DND-41 (cell line): ENCODE results near the gene LTO1.

Source experiments
- ATAC-seq: fragments of 200-7000 bp; cut with Tn5 transposase; 3 replicates; pipeline ENCODE4 v1.9.1; 2021; ENCODE audit warnings: low read depth; ENCODE audit not compliant: insufficient read depth
- DNase-seq: peaks from one replicate; pipeline ENCODE4 v3.0.0-alpha.2; 2020
- H2AFZ ChIP-seq: 2 replicates; pipeline ENCODE4 v1.6.0; 2012; ENCODE audit warnings: low read depth, low read length
- H3K27ac ChIP-seq: 2 replicates; pipeline ENCODE4 v1.5.1; 2012; ENCODE audit warnings: low read length, inconsistent platforms
- H3K27me3 ChIP-seq: fragments of 200-600 bp; sonication (generic); 2 replicates; pipeline ENCODE4 v1.6.0; 2012; ENCODE audit warnings: low read length, mild to moderate bottlenecking, inconsistent platforms; ENCODE audit not compliant: insufficient read depth, poor library complexity
- H3K36me3 ChIP-seq: 2 replicates; pipeline ENCODE4 v1.5.1; 2012; ENCODE audit warnings: low read length, inconsistent platforms; ENCODE audit not compliant: insufficient read depth
- H3K4me1 ChIP-seq: 2 replicates; pipeline ENCODE4 v1.5.1; 2012; ENCODE audit warnings: mild to moderate bottlenecking, low read length; ENCODE audit not compliant: insufficient read depth
- H3K4me2 ChIP-seq: 2 replicates; pipeline ENCODE4 v1.6.0; 2012; ENCODE audit warnings: mild to moderate bottlenecking, moderate library complexity, low read length, inconsistent platforms; ENCODE audit not compliant: insufficient read depth
- H3K4me3 ChIP-seq, 2 experiments: fragments of 200-600 bp in 1 of 2; shearing (Covaris generic) in 1 of 2; 2 replicates each; pipeline ENCODE4 v1.5.1; 2012 to 2016; ENCODE audit warnings: inconsistent platforms in 2 of 2, low read length in 2 of 2, mild to moderate bottlenecking in 2 of 2, low read depth in 1 of 2, moderate library complexity in 1 of 2
- H3K79me2 ChIP-seq: 2 replicates; pipeline ENCODE4 v1.6.0; 2012; ENCODE audit warnings: low read length, inconsistent platforms; ENCODE audit not compliant: insufficient read depth
- H3K9ac ChIP-seq: 2 replicates; pipeline ENCODE4 v1.6.0; 2012; ENCODE audit warnings: low read depth, mild to moderate bottlenecking, inconsistent platforms, low read length, moderate library complexity
- H3K9me3 ChIP-seq: 2 replicates; pipeline ENCODE4 v1.5.1; 2012; ENCODE audit warnings: low read length, moderate library complexity, mild to moderate bottlenecking, inconsistent platforms; ENCODE audit not compliant: insufficient read depth, severe bottlenecking
- H4K20me1 ChIP-seq: 2 replicates; pipeline ENCODE4 v1.6.0; 2012; ENCODE audit warnings: low read length; ENCODE audit not compliant: insufficient read depth
- EZH2 ChIP-seq: IDR thresholded peaks from 3 replicates; pipeline ENCODE4 v1.6.1; 2012; ENCODE audit warnings: borderline replicate concordance, low read depth, mild to moderate bottlenecking, moderate library complexity, low read length, inconsistent platforms; ENCODE audit not compliant: severe bottlenecking
- TF ChIP-seq, protein P1 (sequence below): IDR thresholded peaks from 2 replicates; pipeline ENCODE4 v1.5.1; 2012; ENCODE audit warnings: borderline replicate concordance, low read length, moderate library complexity, mild to moderate bottlenecking; ENCODE audit not compliant: poor library complexity, severe bottlenecking; ENCODE audit errors: extremely low read depth

LTO1 gene

DNA sequence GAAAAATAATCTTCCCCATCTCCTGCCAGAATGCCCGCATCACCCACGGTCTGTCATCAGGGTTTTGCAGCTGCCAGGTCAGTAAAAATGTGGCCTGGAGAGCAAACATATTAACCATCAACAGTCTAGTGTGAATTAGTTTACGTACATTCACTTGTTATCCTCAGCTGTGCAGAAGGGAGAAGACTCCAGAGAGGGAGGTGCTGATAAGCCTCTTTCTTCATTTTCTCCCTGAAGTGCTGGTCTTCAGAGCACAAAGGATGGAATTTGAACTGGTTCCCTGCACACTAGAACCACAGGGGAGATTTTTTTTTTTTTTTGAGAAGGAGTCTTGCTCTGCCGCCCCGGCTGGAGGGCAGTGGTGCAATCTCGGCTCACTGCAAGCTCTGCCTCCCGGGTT lies 20.4 kb upstream of the LTO1 start:
- Histone ChIP-seq H3K9me3 (no peaks in the 10 kb centered on the region), H3K36me3 (no peaks in the 10 kb centered on the region), H3K4me1 (no peaks in the 10 kb centered on the region), H3K27ac (no peak overlapping the region), H3K79me2 (no peaks in the 10 kb centered on the region), H3K4me2 (no peak overlapping the region), H3K9ac (no peak overlapping the region), H4K20me1 (no peaks in the 10 kb centered on the region), H3K4me3 (no peak overlapping the region), H2AFZ (no peak overlapping the region), H3K27me3 (no peaks in the 10 kb centered on the region)
- DNase-seq (no peak), ATAC-seq (no peak)
- TF ChIP-seq, protein P1, sequence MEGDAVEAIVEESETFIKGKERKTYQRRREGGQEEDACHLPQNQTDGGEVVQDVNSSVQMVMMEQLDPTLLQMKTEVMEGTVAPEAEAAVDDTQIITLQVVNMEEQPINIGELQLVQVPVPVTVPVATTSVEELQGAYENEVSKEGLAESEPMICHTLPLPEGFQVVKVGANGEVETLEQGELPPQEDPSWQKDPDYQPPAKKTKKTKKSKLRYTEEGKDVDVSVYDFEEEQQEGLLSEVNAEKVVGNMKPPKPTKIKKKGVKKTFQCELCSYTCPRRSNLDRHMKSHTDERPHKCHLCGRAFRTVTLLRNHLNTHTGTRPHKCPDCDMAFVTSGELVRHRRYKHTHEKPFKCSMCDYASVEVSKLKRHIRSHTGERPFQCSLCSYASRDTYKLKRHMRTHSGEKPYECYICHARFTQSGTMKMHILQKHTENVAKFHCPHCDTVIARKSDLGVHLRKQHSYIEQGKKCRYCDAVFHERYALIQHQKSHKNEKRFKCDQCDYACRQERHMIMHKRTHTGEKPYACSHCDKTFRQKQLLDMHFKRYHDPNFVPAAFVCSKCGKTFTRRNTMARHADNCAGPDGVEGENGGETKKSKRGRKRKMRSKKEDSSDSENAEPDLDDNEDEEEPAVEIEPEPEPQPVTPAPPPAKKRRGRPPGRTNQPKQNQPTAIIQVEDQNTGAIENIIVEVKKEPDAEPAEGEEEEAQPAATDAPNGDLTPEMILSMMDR: no peak

DNA sequence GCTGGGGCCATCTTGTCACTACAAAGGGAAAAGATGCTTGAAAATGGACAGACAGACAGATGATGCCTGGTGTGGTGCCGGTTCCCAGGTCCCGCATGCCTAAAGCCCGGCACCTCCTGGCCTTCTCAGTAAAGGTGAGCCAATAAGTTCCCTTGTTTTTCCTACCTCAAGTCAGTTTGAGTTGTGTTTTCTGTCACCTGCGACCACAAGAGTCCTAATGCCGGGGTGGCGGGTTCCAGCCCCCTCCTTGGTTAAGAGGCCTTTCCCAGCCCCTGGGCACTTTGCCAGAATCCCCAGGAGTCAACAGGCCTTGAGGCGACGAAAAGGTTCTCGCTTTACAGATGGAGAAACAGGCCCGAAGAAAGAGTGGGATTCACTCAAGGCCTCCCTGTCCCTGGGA lies 19.6 kb upstream of the LTO1 start:
- Histone ChIP-seq H4K20me1 (no peaks in the 10 kb centered on the region), H3K36me3 (no peaks in the 10 kb centered on the region), H3K79me2 (no peaks in the 10 kb centered on the region), H3K4me1 (no peaks in the 10 kb centered on the region), H3K9ac (no peak overlapping the region), H3K9me3 (no peaks in the 10 kb centered on the region), H3K27ac (no peak overlapping the region), H2AFZ (no peak overlapping the region), H3K4me3 (no peak overlapping the region), H3K27me3 (no peaks in the 10 kb centered on the region), H3K4me2 (no peak overlapping the region)
- no peak for DNase-seq
- no peak for ATAC-seq
- TF ChIP-seq EZH2: no peak
- TF ChIP-seq, protein P1: no peak

DNA sequence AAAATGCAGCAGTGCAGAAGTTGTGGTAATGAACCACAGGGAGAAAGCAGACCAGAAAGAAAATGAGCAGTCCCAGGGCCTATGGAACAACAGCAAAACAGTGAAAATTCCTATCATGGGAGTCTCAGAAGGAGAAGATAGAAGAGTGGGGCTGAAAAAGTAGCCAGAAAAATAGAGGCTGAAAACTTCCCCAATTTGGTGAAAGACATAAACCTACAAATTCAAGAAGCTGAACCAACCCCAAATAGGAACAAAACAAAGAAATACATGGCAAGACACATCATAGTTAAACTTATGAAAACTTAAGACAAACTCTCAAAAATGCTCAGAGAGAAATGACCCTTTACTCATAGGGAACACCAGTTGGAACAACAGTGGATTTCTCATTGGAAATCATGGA lies 17.3 kb upstream of the LTO1 start:
- Histone ChIP-seq H3K27ac (no peak overlapping the region), H3K4me1 (no peaks in the 10 kb centered on the region), H3K4me2 (no peak overlapping the region), H3K79me2 (no peaks in the 10 kb centered on the region), H4K20me1 (no peaks in the 10 kb centered on the region), H2AFZ (no peak overlapping the region), H3K4me3 (no peak overlapping the region), H3K27me3 (no peaks in the 10 kb centered on the region), H3K9me3 (no peaks in the 10 kb centered on the region), H3K36me3 (no peaks in the 10 kb centered on the region), H3K9ac (no peak overlapping the region)
- no peak for TF ChIP-seq EZH2
- TF ChIP-seq, protein P1: no peak
- ATAC-seq (no peak), DNase-seq (no peak)

DNA sequence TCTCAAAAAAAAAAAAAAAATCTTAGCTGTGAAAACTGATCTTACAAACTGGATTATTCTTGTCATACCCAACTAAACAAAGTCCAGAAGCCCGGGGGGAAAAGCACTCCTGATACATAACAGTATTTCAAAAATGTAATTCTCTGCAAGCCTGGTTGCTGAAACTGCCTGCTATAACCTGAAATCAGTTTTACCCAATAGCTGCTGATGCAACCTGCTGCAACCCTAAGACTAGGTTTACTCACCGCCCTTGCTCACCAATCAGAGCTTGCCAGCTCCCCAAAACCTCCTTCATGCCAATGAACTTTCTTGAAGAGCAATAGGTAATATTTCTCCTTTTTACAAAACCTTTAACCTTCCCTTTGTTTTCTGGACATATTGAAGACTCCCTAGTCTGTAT lies 16.3 kb upstream of the LTO1 start:
- ATAC-seq (no peak), DNase-seq (no peak)
- TF ChIP-seq, protein P1: no peak
- no peak for TF ChIP-seq EZH2
- Histone ChIP-seq H4K20me1 (no peaks in the 10 kb centered on the region), H2AFZ (no peak overlapping the region), H3K9ac (no peak overlapping the region), H3K4me1 (no peaks in the 10 kb centered on the region), H3K4me2 (no peak overlapping the region), H3K79me2 (no peaks in the 10 kb centered on the region), H3K27me3 (peaks cover 5% of the 10 kb centered on the region), H3K27ac (no peak overlapping the region), H3K9me3 (no peaks in the 10 kb centered on the region), H3K4me3 (no peak overlapping the region), H3K36me3 (no peaks in the 10 kb centered on the region)
